COR-L47 (cell line): ENCODE results near the gene TMEM192.
A peak's percentile ranks its signal among the peaks of the same experiment; 100 is the strongest.
"Not testable (repeated sequence)": the region's sequence is repeated elsewhere in the genome, so short reads cannot be mapped to it uniquely, and the experiment has no call there.

Experiments used
- DNase-seq: peaks from one replicate; lab custom pipeline; 2025; lab: John Stamatoyannopoulos, UW

TMEM192 gene

DNA sequence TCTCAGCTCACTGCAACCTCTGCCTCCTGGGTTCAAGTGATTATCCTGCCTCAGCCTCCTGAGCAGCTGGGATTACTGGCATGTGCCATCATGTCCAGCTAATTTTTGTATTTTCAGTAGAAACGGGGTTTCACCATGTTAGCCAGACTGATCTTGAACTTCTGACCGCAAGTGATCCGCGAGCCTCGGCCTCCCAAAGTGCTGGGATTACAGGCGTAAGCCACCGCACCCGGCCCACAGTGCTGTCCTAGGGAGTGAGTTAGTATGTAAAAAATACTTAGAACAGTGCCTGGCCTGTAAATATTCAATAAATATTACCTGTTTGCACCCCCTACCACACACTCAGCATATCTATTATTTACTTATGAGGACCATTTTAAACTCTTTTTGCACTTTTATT lies 20.5 kb downstream of the TMEM192 start:
- DNase-seq: not testable (repeated sequence)

DNA sequence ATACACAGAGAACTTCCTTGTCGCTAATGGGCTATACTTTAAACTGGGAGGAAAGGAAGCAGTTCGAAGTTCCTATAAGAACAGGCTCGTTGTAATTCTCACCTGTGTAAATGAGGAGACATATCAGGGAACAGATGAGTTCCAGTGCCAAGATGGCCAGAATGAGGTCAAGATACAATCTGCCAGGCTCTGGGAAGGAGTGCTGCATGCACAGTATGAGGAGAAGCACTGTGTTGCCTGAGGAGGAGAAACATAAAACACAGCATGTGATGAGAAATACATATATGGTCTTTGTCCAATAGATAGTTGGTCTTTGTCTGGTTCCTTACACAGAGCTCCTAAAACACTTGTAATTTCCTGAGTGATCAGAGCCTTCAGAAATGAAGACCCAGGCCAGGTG lies 24.3 kb downstream of the TMEM192 start:
- no peak for DNase-seq

DNA sequence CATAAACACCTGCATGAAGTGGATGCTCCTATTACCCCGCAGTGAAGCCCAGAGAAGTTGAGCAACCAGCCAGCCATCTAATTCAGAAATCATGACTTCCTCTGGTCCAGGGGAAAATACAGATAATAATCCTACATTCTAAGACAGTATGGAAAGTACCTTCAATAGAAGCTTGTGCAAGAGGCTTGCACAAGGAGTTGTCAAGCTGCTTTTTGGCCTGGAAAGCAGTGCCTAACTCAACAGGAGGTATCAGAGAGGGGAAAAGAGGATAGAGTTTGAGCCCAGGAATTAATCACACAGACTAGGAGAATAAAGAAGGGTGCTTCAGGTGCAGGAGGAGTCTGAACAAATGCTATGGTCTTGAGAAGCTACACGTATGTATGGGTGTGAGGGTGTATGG lies 26.7 kb downstream of the TMEM192 start:
- DNase-seq: no peak

GRCh38 chr4:165084787-165085186 lies 27.9 kb downstream of the TMEM192 start:
- DNase-seq: not testable (repeated sequence)

DNA sequence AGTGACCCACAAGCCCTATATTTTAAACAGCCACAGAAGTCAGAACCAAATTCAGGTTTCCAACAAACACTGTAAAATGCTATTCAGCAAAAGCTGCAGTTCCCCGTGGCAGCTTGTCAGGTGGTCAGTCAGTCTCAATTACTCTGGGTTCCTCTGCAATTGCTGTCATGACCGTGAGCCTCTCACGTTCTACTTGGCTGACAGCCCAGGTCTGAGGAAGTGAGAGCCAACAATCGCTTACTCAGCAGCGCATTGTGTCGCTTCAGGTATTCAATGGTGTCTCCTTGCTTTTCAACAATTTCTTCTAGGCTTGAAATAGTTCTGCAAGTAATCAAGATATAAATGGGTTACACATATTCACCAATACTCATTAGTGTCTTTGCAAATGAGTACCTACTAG lies 33.2 kb downstream of the TMEM192 start:
- peak; percentile 75 for DNase-seq

DNA sequence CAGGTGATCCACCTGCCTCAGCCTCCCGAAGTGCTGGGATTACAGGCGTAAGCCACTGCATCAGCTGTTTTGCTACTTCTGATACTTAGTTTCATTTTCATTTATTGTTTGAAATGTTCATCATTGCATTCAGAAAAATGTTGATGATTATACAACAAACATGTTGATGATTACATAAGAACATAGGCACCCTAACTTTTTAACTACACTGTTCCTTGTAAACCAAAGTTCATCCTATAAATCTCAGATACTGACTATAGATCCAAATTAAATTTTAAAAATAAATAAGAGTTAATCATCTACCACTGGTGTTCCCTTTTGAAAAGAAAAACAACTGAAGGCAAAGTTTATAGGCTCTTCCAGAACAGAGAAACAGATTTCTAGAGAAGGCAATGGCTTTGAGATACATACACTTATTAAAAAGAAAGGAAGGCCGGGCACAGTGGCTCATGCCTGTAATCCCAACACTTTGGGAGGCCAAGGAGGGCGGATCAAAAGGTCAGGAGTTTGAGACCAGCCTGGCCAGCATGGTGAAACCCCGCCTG lies 35.6 kb downstream of the TMEM192 start:
- DNase-seq: no peak

DNA sequence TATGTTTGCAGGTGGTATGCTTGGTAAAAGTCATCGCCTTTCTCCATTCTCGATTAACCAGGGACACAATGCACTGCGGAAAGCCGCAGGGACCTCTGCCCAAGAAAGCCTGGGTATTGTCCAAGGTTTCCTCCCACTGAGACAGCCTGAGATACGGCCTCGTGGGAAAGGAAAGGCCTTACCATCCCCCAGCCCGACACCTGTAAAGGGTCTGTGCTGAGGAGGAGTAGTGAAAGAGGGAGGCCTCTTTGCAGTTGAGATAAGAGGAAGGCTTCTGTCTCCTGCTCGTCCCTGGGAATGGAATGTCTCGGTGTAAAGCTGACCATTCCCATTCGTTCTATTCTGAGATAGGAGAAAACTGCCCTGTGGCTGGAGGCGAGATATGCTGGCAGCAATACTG lies 39.3 kb downstream of the TMEM192 start:
- DNase-seq: not testable (repeated sequence)

DNA sequence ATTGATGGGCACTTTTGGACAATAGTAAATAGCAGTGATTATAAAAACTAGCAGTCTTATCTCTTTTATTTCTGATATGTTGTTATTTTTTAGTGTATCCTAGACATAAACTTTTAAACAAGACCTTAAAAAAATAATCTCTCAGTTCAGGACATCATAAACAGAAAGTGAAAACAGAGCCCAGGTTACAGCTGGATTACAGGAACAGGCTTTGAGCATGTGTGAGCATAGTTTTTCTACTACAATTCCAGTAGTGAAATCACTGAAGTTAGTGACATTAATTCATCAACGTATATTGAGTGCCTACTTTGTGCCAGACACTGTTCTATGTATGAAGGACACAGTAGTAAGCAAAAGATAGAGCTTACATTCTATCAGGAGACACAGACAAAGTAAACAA lies 42.1 kb downstream of the TMEM192 start:
- no peak for DNase-seq

DNA sequence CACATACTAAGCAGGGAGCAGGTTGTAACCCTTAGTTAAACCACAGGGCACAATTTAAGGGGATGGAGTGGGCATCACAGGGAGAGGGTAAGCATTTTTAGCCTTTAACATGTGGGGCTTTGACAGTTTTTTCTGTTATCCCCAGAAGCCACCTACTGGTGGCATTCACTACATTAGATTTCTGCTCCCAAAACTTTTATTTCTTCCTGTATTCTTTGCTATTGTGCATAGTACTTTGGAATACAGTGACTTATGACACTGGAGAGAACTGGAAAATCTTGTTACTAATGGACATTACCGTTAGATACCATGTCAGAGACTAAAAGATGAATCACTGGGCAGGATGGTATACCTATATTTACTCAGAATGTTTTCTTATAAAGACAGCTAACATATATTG lies 51.7 kb downstream of the TMEM192 start:
- no peak for DNase-seq

- peak; percentile 28 for DNase-seq
These were observed 53.3 kb downstream of the TMEM192 start for GRCh38 chr4:165059386-165059785.

- DNase-seq: no peak
These were observed 54.0 kb downstream of the TMEM192 start for GRCh38 chr4:165058666-165059065.

- DNase-seq: no peak
These were observed 57.1 kb downstream of the TMEM192 start for GRCh38 chr4:165055601-165056000.

DNA sequence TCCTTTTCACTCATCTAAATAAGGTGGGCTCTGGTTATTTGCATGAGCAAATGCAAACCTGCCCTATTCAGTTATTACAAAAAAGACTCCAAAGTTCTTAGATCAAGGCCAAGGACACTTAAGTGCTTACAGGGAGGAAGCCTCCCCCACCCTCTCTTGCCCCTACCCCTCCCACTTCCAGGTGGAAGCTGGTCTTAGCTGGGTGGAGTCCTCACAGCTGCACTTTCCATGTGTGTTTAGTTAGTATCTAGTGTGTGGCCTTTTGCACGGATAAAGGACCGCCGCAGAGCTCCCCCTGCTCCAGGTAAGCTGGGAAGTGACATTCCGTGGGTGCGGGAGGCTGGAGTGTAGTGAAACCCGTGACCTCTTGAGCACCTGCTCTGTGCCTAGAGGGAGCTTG lies 59.0 kb downstream of the TMEM192 start, which contains the start of gene TRIM75:
TSS of gene TRIM75 (plus strand) at position 222 of the 400 bp plus-strand sequence. CDS start 5,282 bp downstream, outside the sequence.
- DNase-seq: no peak

- DNase-seq: no peak
These were observed 60.0 kb downstream of the TMEM192 start for GRCh38 chr4:165052627-165053026.

- DNase-seq: no peak
These were observed 64.5 kb downstream of the TMEM192 start for GRCh38 chr4:165048170-165048569.

- DNase-seq: no peak
These were observed 81.0 kb downstream of the TMEM192 start, which contains the start of gene TRIM60 for GRCh38 chr4:165031436-165032211. Gene TRIM60, plus strand, starts transcription at chr4:165031999. Its CDS starts 8,074 bp downstream, at chr4:165040073.

- no peak for DNase-seq
These were observed 84.8 kb downstream of the TMEM192 start for GRCh38 chr4:165027762-165028402.

GRCh38 chr4:165025782-165026181 lies 86.9 kb downstream of the TMEM192 start:
- not testable (repeated sequence) for DNase-seq
